ENCODE data around the gene TRIP12. TPM values are rescaled to one million over a fixed set of nuclear protein-coding genes. Genes with fewer than 3 reads are reported as not detected.

Gene TRIP12
- total and polyA plus RNA-seq, 2 donors (not counting 1 experiment from before 2014, with no cell fraction given) = 30.9 to 274 TPM

DNA sequence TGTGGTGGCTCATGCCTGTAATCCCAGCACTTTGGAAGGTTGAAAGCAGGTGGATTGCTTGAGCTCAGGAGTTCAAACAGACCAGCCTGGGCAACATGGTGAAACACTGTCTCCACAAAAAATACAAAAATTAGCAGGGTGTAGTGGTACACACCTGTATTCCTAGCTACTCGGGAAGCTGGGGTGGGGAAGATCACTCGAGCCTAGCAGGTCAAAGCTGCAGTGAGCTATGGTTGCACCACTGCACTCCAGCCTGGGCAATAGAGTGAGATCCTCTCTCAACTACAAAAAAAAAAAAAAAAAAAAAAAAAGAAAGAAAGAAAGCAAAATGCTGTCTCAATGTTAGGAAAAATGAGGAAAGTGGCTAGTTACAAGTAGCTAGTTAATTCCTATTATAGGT is 56.8 kb downstream of the TRIP12 start:
- no peaks in the 10 kb centered on the region for H3K9me3 Mint-ChIP-seq (ENCODE audit: insufficient read depth)
- H3K4me1 Mint-ChIP-seq = peaks cover 31% of the 10 kb centered on the region

GRCh38 chr2:229861431-229861830 is 60.4 kb downstream of the TRIP12 start:
- H3K9ac ChIP-seq (ENCODE audit: low read length) = no peak overlapping the region
- Mint-ChIP-seq H3K9me3 (ENCODE audit: insufficient read depth) (no peaks in the 10 kb centered on the region), H3K27ac (no peak overlapping the region), H3K27me3 (no peaks in the 10 kb centered on the region), H3K4me3 (no peak overlapping the region), H3K4me1 (peaks cover 18% of the 10 kb centered on the region)
- peaks cover 54% of the 10 kb centered on the region for H3K79me2 ChIP-seq (ENCODE audit: control insufficient read depth, insufficient read depth, low read length)
- DNase-seq (no peak), ATAC-seq (ENCODE audit: low read depth) (no peak)
- H3K27ac ChIP-seq (ENCODE audit: low read length in 2 of 2) = peak overlapping the region in 1 of 2 donors; percentile 42
- POLR2A ChIA-PET = no interaction called here
- CTCF ChIA-PET = no interaction called here
- H3K4me1 ChIP-seq (ENCODE audit: control insufficient read depth in 2 of 2, insufficient read depth in 2 of 2, low read length in 2 of 2) = peaks cover 2 to 4% of the 10 kb centered on the region in 2 donors
- intact Hi-C loops (cut with micrococcal nuclease) = loop anchor here (10.0 kb wide), 1 partner anchor 57 kb away; no protein-coding TSS in a partner anchor
- no peak overlapping the region for H3K4me2 ChIP-seq (replicated peaks; ENCODE audit: low read depth, low read length, poor library complexity, severe bottlenecking)
- no peaks in the 10 kb centered on the region for H3K9me3 ChIP-seq (ENCODE audit: control extremely low read depth in 1 of 3, control insufficient read depth in 2 of 3, insufficient read depth in 1 of 3, low read length in 2 of 3)
- peaks cover 10 to 22% of the 10 kb centered on the region in 2 experiments for H3K36me3 ChIP-seq (replicated peaks in 1 of 2; ENCODE audit: control extremely low read depth in 1 of 2, control insufficient read depth in 1 of 2, extremely low read depth in 1 of 2, insufficient read depth in 2 of 2, low read length in 1 of 2)
- no peaks in the 10 kb centered on the region for H3K27me3 ChIP-seq (replicated peaks in 1 of 4; ENCODE audit: control extremely low read depth in 1 of 4, control insufficient read depth in 3 of 4, insufficient read depth in 4 of 4, low read length in 3 of 4)
- H3K4me3 ChIP-seq (ENCODE audit: control extremely low read depth in 1 of 5, extremely low read depth in 1 of 5, insufficient read depth in 1 of 5, low read depth in 2 of 5, low read length in 4 of 5) = no peak overlapping the region
- no peak for TF ChIP-seq EZH2 (IDR thresholded peaks at IDR 0.05; ENCODE audit: borderline replicate concordance, insufficient read depth, low read depth, low read length, poor library complexity, severe bottlenecking)
- no peak for TF ChIP-seq CTCF (IDR thresholded peaks at IDR 0.05)
- H4K20me1 ChIP-seq (ENCODE audit: control insufficient read depth, insufficient read depth, low read length, poor library complexity, severe bottlenecking) = peaks cover 7% of the 10 kb centered on the region
- no peak overlapping the region for H2AFZ ChIP-seq (ENCODE audit: insufficient read depth, low read depth, low read length, poor library complexity, severe bottlenecking)

More for the DNA sequence above, 56.8 kb downstream of the TRIP12 start:
- Histone ChIP-seq H3K9ac (ENCODE audit: low read length) (no peak overlapping the region), H3K4me3 (ENCODE audit: control extremely low read depth in 1 of 5, extremely low read depth in 1 of 5, insufficient read depth in 1 of 5, low read depth in 2 of 5, low read length in 4 of 5) (no peak overlapping the region), H4K20me1 (ENCODE audit: control insufficient read depth, insufficient read depth, low read length, poor library complexity, severe bottlenecking) (peaks cover 41% of the 10 kb centered on the region), H3K4me2 (replicated peaks; ENCODE audit: low read depth, low read length, poor library complexity, severe bottlenecking) (no peak overlapping the region), H3K27ac (ENCODE audit: low read length in 2 of 2) (no peak overlapping the region), H3K4me1 (ENCODE audit: control insufficient read depth in 2 of 2, insufficient read depth in 2 of 2, low read length in 2 of 2) (no peaks in the 10 kb centered on the region), H3K36me3 (replicated peaks in 1 of 2; ENCODE audit: control extremely low read depth in 1 of 2, control insufficient read depth in 1 of 2, extremely low read depth in 1 of 2, insufficient read depth in 2 of 2, low read length in 1 of 2) (peaks cover 4 to 14% of the 10 kb centered on the region in 2 experiments), H2AFZ (ENCODE audit: insufficient read depth, low read depth, low read length, poor library complexity, severe bottlenecking) (no peak overlapping the region), H3K79me2 (ENCODE audit: control insufficient read depth, insufficient read depth, low read length) (peaks cover 83% of the 10 kb centered on the region), H3K9me3 (ENCODE audit: control extremely low read depth in 1 of 3, control insufficient read depth in 2 of 3, insufficient read depth in 1 of 3, low read length in 2 of 3) (no peaks in the 10 kb centered on the region), H3K27me3 (replicated peaks in 1 of 4; ENCODE audit: control extremely low read depth in 1 of 4, control insufficient read depth in 3 of 4, insufficient read depth in 4 of 4, low read length in 3 of 4) (no peaks in the 10 kb centered on the region)
- no peaks in the 10 kb centered on the region for H3K27me3 Mint-ChIP-seq
- H3K27ac Mint-ChIP-seq = peak overlapping the region; percentile 8
- no CpG with 5 or more reads among the region's 2 CpGs for WGBS (ENCODE audit: insufficient coverage)
- ATAC-seq (ENCODE audit: low read depth) (no peak), DNase-seq (no peak)
- ChIA-PET CTCF (interaction anchor here (0.6 to 1.5 kb wide), 2 partner anchors 22 to 84 kb away, joined by 3 to 5 read pairs; no protein-coding TSS in a partner anchor), POLR2A (no interaction called here)
- intact Hi-C loops (cut with micrococcal nuclease) = loop anchor here (10.0 kb wide), 1 partner anchor 60 kb away; no protein-coding TSS in a partner anchor
- H3K4me3 Mint-ChIP-seq = no peak overlapping the region
- TF ChIP-seq CTCF (IDR thresholded peaks at IDR 0.05) (no peak), EZH2 (IDR thresholded peaks at IDR 0.05; ENCODE audit: borderline replicate concordance, insufficient read depth, low read depth, low read length, poor library complexity, severe bottlenecking) (no peak)
